ENCODE results near the gene RARRES2.

DNA sequence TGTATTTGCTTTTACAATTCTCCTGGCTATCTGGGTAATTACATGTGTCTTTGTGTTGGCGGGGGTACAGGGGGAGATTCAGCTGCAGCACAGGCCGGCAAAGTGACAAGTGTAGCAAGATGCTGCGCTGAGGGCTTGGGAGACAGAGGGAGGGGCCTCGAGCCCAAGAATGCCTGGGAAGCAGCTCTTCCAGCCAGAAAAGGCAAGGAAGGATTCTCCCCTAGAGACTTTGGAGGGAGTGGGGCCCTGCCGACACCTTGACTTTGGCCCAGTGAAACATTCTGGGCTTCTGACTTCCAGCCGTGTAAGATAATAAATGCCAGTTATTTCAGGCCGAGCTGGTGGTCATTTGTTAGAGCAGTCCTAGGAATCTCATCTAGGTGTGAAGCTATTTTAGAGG, 20.0 kb upstream of the RARRES2 start:
- TF ChIP-seq TAF1 (IDR thresholded peaks at IDR 0.05; ENCODE audit: low read depth, low read length) (no peak), POLR2A (IDR thresholded peaks at IDR 0.05; ENCODE audit: low read depth, low read length) (no peak), POLR2AphosphoS5 (IDR thresholded peaks at IDR 0.05; ENCODE audit: low read depth, low read length) (no peak)
